Measurements from ENCODE around the gene RYR2. TPM values are rescaled to one million over a fixed set of nuclear protein-coding genes. Genes with fewer than 3 reads are reported as not detected.

Gene RYR2
- total RNA-seq, 1 donor from 2014 or later: 0.28 TPM

- ATAC-seq: no peak
Observed at GRCh38 chr1:237687804-237688203, 645.8 kb downstream of the RYR2 start.

GRCh38 chr1:237690656-237691055, 648.7 kb downstream of the RYR2 start:
- ATAC-seq: no peak

GRCh38 chr1:237692255-237692654, 650.3 kb downstream of the RYR2 start:
- ATAC-seq: no peak

- no peak for ATAC-seq
Observed at GRCh38 chr1:237695878-237696277, 653.9 kb downstream of the RYR2 start.

GRCh38 chr1:237700181-237700580, 658.2 kb downstream of the RYR2 start:
- no peak for ATAC-seq

- no peak for ATAC-seq
Observed at GRCh38 chr1:237701534-237701933, 659.5 kb downstream of the RYR2 start.

GRCh38 chr1:237702161-237702560, 660.2 kb downstream of the RYR2 start:
- ATAC-seq: no peak

- ATAC-seq: no peak
Observed at GRCh38 chr1:237705462-237705861, 663.5 kb downstream of the RYR2 start.

GRCh38 chr1:237709355-237709754, 667.4 kb downstream of the RYR2 start:
- ATAC-seq: no peak

- no peak for ATAC-seq
Observed at GRCh38 chr1:237711281-237711680, 669.3 kb downstream of the RYR2 start.

GRCh38 chr1:237712082-237712481, 670.1 kb downstream of the RYR2 start:
- ATAC-seq: no peak

GRCh38 chr1:237712586-237713157, 670.7 kb downstream of the RYR2 start:
- no peak for ATAC-seq

- no peak for ATAC-seq
Observed at GRCh38 chr1:237713916-237714315, 671.9 kb downstream of the RYR2 start.

GRCh38 chr1:237717106-237717505, 675.1 kb downstream of the RYR2 start:
- no peak for ATAC-seq

GRCh38 chr1:237730826-237731350, 688.9 kb downstream of the RYR2 start:
- no peak for ATAC-seq

GRCh38 chr1:237732657-237733056, 690.7 kb downstream of the RYR2 start:
- ATAC-seq: no peak

- ATAC-seq: no peak
Observed at GRCh38 chr1:237736372-237737029, 694.5 kb downstream of the RYR2 start.

- no peak for ATAC-seq
Observed at GRCh38 chr1:237737448-237737847, 695.5 kb downstream of the RYR2 start.

- no peak for ATAC-seq
Observed at GRCh38 chr1:237737938-237738610, 696.1 kb downstream of the RYR2 start.

GRCh38 chr1:237740846-237741245, 698.9 kb downstream of the RYR2 start:
- ATAC-seq: no peak

- ATAC-seq: no peak
Observed at GRCh38 chr1:237745545-237745944, 703.6 kb downstream of the RYR2 start.

- no peak for ATAC-seq
Observed at GRCh38 chr1:237748171-237748960, 706.4 kb downstream of the RYR2 start.

GRCh38 chr1:237749122-237749521, 707.1 kb downstream of the RYR2 start:
- no peak for ATAC-seq

All from esophagus mucosa (tissue), 1 donor.